DOHH2 (cell line): Measurements from ENCODE around the gene TOGARAM1.

Experiments
- H3F3A ChIP-seq: fragments of 200-600 bp; sonication (generic), shearing (Covaris generic); 2 replicates; pipeline ENCODE4 v1.6.0; 2016; ENCODE audit warnings: antibody characterized with exemption, mild to moderate bottlenecking; ENCODE audit not compliant: control insufficient read depth, insufficient read depth
- H3K27ac ChIP-seq: fragments of 200-600 bp; sonication (generic); 2 replicates; pipeline ENCODE4 v1.5.1; 2014; ENCODE audit warnings: low read depth, mild to moderate bottlenecking, low read length, moderate library complexity
- H3K27me3 ChIP-seq: fragments of 200-600 bp; sonication (generic); 2 replicates; pipeline ENCODE4 v1.6.1; 2014; ENCODE audit warnings: mild to moderate bottlenecking, low read length, mixed read lengths; ENCODE audit not compliant: control insufficient read depth
- H3K36me3 ChIP-seq: fragments of 200-600 bp; sonication (generic); 2 replicates; pipeline ENCODE4 v1.6.1; 2014; ENCODE audit warnings: mild to moderate bottlenecking, low read length, moderate library complexity, mixed read lengths; ENCODE audit not compliant: control insufficient read depth
- H3K4me1 ChIP-seq: fragments of 200-600 bp; sonication (generic); 2 replicates; pipeline ENCODE4 v1.6.1; 2014; ENCODE audit warnings: mild to moderate bottlenecking, low read length, mixed read lengths; ENCODE audit not compliant: control insufficient read depth
- H3K4me2 ChIP-seq: fragments of 200-600 bp; sonication (generic); 2 replicates; pipeline ENCODE4 v1.6.0; 2014; ENCODE audit warnings: mild to moderate bottlenecking, low read length, moderate library complexity
- H3K4me3 ChIP-seq: fragments of 200-600 bp; sonication (generic); 2 replicates; pipeline ENCODE4 v1.5.1; 2014; ENCODE audit warnings: mild to moderate bottlenecking, low read length, mixed read lengths
- H3K79me2 ChIP-seq: fragments of 200-600 bp; sonication (generic); 2 replicates; pipeline ENCODE4 v1.6.1; 2014; ENCODE audit warnings: mild to moderate bottlenecking, low read length, mixed read lengths; ENCODE audit not compliant: control insufficient read depth
- H3K9me2 ChIP-seq: fragments of 200-600 bp; sonication (generic); replicated peaks from 2 replicates; pipeline ENCODE4 v1.6.1; 2014; ENCODE audit warnings: mild to moderate bottlenecking, low read length, mixed read lengths; ENCODE audit not compliant: control insufficient read depth
- H3K9me3 ChIP-seq: fragments of 200-600 bp; sonication (generic); 2 replicates; pipeline ENCODE4 v1.6.1; 2014; ENCODE audit warnings: antibody characterized with exemption, low read length, mixed read lengths; ENCODE audit not compliant: control insufficient read depth, insufficient read depth
- H4K20me1 ChIP-seq: fragments of 200-600 bp; sonication (generic); 2 replicates; pipeline ENCODE4 v1.6.0; 2014; ENCODE audit warnings: low read depth, mild to moderate bottlenecking, antibody characterized with exemption, low read length, moderate library complexity; ENCODE audit not compliant: control insufficient read depth, insufficient read depth
- EZH2phosphoT487 ChIP-seq: fragments of 200-600 bp; sonication (generic); IDR thresholded peaks from 2 replicates; pipeline ENCODE4 v1.6.1; 2017; ENCODE audit warnings: borderline replicate concordance, mild to moderate bottlenecking, antibody characterized with exemption, low read length, moderate library complexity, mixed read lengths
- TF ChIP-seq, protein P1 (sequence below): fragments of 200-600 bp; sonication (generic); IDR thresholded peaks from one replicate; pipeline ENCODE4 v1.5.1; 2014; ENCODE audit warnings: antibody characterized with exemption, mild to moderate bottlenecking, low read depth, low read length; ENCODE audit not compliant: poor library complexity, severe bottlenecking

The TOGARAM1 gene

DNA sequence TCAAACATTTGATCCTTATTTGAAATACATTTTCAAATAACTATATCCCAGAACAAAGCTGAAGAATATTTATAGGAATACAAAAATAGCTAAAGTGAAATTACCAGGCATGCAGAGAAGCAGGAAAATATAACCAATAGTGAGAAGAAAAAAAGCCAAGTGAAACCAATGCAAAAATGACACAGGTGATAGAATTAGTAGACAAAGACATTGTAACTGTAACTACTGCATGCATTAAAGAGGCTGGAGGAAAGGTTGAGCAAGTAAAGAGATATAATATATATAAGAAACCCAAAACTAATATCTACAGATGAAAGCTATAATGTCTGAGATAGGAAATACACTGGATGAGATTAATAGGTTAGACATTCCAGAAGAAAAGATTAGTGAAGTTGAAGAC lies 72.7 kb downstream of the TOGARAM1 start:
- Histone ChIP-seq H3K9me3 (peaks cover 13% of the 10 kb centered on the region; the same call in 1 of the 2 replicates), H3K36me3 (peaks cover 26% of the 10 kb centered on the region), H3K4me2 (no peak overlapping the region), H3K79me2 (no peaks in the 10 kb centered on the region), H3K9me2 (no peaks in the 10 kb centered on the region), H3K4me3 (no peak overlapping the region), H3K27me3 (no peaks in the 10 kb centered on the region), H4K20me1 (no peaks in the 10 kb centered on the region), H3K4me1 (no peaks in the 10 kb centered on the region), H3F3A (no peaks in the 10 kb centered on the region), H3K27ac (no peak overlapping the region)
- no peak for TF ChIP-seq EZH2phosphoT487
- TF ChIP-seq, protein P1, sequence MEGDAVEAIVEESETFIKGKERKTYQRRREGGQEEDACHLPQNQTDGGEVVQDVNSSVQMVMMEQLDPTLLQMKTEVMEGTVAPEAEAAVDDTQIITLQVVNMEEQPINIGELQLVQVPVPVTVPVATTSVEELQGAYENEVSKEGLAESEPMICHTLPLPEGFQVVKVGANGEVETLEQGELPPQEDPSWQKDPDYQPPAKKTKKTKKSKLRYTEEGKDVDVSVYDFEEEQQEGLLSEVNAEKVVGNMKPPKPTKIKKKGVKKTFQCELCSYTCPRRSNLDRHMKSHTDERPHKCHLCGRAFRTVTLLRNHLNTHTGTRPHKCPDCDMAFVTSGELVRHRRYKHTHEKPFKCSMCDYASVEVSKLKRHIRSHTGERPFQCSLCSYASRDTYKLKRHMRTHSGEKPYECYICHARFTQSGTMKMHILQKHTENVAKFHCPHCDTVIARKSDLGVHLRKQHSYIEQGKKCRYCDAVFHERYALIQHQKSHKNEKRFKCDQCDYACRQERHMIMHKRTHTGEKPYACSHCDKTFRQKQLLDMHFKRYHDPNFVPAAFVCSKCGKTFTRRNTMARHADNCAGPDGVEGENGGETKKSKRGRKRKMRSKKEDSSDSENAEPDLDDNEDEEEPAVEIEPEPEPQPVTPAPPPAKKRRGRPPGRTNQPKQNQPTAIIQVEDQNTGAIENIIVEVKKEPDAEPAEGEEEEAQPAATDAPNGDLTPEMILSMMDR, result no peak

DNA sequence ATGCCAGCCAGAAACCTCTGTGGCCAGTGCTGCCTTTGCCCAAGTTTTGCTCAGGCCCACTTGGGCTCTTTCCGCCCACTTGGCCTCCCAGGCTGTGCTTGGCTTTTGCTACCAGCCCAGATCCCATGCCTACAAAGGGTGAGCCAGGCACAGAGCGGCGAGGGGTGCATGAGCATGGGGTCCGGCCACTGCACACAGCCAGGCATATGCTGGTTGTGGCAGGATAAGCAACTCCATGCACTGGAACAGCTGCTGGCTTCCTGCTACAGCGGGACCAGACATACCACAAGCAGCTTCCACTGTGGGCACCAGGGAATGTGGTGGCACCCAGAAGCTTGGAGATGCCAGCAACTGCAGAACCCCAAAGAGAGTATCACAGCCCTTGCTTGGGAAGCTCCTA lies 76.3 kb downstream of the TOGARAM1 start:
- no peaks in the 10 kb centered on the region for H3K4me1 ChIP-seq

GRCh38 chr14:45038865-45039264 lies 76.9 kb downstream of the TOGARAM1 start:
- Histone ChIP-seq H3K36me3 (peaks cover 22% of the 10 kb centered on the region; the same call in 1 of the 2 replicates), H3K27me3 (no peaks in the 10 kb centered on the region), H3K79me2 (no peaks in the 10 kb centered on the region), H3F3A (no peaks in the 10 kb centered on the region), H3K4me2 (no peak overlapping the region), H3K27ac (no peak overlapping the region), H3K4me1 (no peaks in the 10 kb centered on the region), H3K4me3 (no peak overlapping the region), H3K9me3 (peaks cover 13% of the 10 kb centered on the region; the same call in 1 of the 2 replicates), H4K20me1 (no peaks in the 10 kb centered on the region), H3K9me2 (no peaks in the 10 kb centered on the region)
- TF ChIP-seq EZH2phosphoT487, result no peak
- TF ChIP-seq, protein P1, result no peak

More for the DNA sequence above, 76.3 kb downstream of the TOGARAM1 start:
- Histone ChIP-seq H3K27me3 (no peaks in the 10 kb centered on the region), H3K9me3 (peaks cover 13% of the 10 kb centered on the region; the same call in 1 of the 2 replicates), H3K27ac (no peak overlapping the region), H3K36me3 (peaks cover 23% of the 10 kb centered on the region; the same call in 1 of the 2 replicates), H3F3A (no peaks in the 10 kb centered on the region), H3K79me2 (no peaks in the 10 kb centered on the region), H4K20me1 (no peaks in the 10 kb centered on the region), H3K4me3 (no peak overlapping the region), H3K9me2 (no peaks in the 10 kb centered on the region), H3K4me2 (no peak overlapping the region)
- TF ChIP-seq, protein P1, result no peak
- no peak for TF ChIP-seq EZH2phosphoT487

DNA sequence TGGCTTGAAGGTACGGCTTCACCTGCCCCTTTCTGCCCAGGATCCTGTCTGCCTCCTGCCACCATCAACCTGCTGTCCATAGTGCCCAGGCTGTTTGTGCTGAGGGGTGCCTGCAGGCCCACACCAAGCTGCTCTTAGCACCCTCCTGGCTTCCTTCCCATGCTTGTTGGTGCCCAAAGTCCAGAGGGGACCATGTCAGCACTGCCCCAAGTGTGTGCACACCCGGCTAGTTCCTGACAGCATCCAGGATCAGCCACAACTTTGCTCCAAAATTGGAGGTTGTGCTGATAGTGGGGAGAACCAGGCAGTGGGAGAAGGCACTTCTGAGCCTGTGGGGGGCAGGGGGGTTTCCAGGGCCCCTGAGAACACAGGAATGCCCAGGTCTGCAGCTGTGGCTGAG lies 77.4 kb downstream of the TOGARAM1 start:
- no peaks in the 10 kb centered on the region for H3F3A ChIP-seq
- no peak overlapping the region for H3K4me2 ChIP-seq
- no peaks in the 10 kb centered on the region for H4K20me1 ChIP-seq
- H3K9me2 ChIP-seq, result no peaks in the 10 kb centered on the region
- no peak overlapping the region for H3K27ac ChIP-seq
- H3K27me3 ChIP-seq, result no peaks in the 10 kb centered on the region
- TF ChIP-seq, protein P1, result no peak
- no peak for TF ChIP-seq EZH2phosphoT487
- H3K36me3 ChIP-seq, result peaks cover 19% of the 10 kb centered on the region; the same call in 1 of the 2 replicates
- H3K79me2 ChIP-seq, result no peaks in the 10 kb centered on the region
- H3K9me3 ChIP-seq, result peaks cover 13% of the 10 kb centered on the region; the same call in 1 of the 2 replicates
- H3K4me3 ChIP-seq, result no peak overlapping the region
- H3K4me1 ChIP-seq, result no peaks in the 10 kb centered on the region
